Activated naive CD4-positive, alpha-beta T cell treated with anti-CD3 and anti-CD28 coated beads for 36 hours (primary cell): ENCODE results near the gene C1orf21. TPM values are rescaled to one million over a fixed set of nuclear protein-coding genes. Genes with fewer than 3 reads are reported as not detected.

Source experiments
- CTCF ChIA-PET: fragments of 350-600 bp; sonication (Branson Sonifier 250); formaldehyde crosslinking; loops from one replicate; lab custom pipeline; 2021; ENCODE audit warnings: antibody characterized with exemption; lab: Charles Lee
- DNase-seq: peaks from one replicate; pipeline ENCODE4 v3.0.0-alpha.2; 2020
- H3K27ac Mint-ChIP-seq: one replicate; pipeline ENCODE4 v1.8.0; 2021; ENCODE audit warnings: mild to moderate bottlenecking, mixed read lengths
- H3K27me3 Mint-ChIP-seq: one replicate; pipeline ENCODE4 v1.8.0; 2021; ENCODE audit warnings: low read depth, mixed read lengths
- H3K36me3 Mint-ChIP-seq: one replicate; pipeline ENCODE4 v1.8.0; 2021; ENCODE audit warnings: low read depth, mixed read lengths
- H3K4me1 Mint-ChIP-seq: one replicate; pipeline ENCODE4 v1.8.0; 2021; ENCODE audit warnings: low read depth, mixed read lengths
- H3K4me3 Mint-ChIP-seq: one replicate; pipeline ENCODE4 v1.8.0; 2021; ENCODE audit warnings: mild to moderate bottlenecking, moderate library complexity, mixed read lengths
- H3K9me3 Mint-ChIP-seq: one replicate; pipeline ENCODE4 v1.8.0; 2021; ENCODE audit warnings: mixed read lengths
- intact Hi-C: fragments of 100-400 bp; cut with micrococcal nuclease; formaldehyde crosslinking; loops from one replicate; pipeline ENCODE4 v1.15.1; 2023
- total RNA-seq, 2 experiments: library from RNA; stranded (reverse); gene quantifications; one replicate each; pipeline ENCODE4 v1.2.3, GENCODE V29; 2021

The C1orf21 gene
- total RNA-seq, 2 experiments from 2014 or later = 1.2 to 1.4 TPM

DNA sequence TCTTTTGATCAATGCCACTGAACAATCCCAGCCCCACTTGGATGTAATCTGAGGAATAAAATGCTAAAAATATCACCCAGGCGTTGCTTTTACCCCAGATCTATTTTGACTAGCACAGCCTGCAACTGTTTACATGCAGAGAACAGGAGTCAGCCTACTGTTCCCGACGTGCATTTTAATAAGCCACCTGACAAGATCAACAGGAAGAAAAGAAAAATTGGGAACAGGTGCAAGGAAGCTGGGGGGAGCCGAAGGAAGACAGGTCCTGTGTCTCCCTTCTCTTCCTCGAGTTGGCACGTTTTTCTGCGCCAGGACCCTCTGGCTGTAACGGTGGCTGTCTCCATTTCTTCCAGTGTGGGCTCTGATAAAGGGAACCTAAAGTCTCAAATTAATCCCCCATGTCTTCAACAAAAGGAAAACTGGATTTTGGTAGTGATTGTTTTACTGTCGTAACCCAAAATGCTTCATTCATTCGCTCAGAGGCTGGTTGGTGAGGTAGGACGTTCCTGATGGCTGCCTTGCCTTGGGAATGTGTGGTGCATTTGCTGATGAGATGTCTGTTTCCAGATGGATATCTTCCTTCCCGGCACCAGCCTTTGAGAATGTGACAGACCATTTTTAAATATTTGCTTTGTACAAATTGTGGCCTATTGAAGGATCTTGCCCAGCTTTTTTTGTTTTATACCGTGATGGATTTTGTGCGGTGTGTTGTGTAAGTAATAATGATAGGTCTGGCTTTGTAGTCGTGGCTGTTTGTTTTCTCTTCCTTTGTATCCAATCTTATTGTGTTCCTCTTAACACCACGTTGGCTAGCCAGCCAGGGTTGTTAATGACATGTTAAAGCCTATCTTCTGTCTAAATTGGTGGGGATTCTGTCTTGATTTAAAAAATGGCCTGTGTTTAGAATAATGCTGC is 117.5 kb downstream of the C1orf21 start:
- H3K9me3 Mint-ChIP-seq = no peaks in the 10 kb centered on the region
- H3K27me3 Mint-ChIP-seq = no peaks in the 10 kb centered on the region
- CTCF ChIA-PET = no interaction called here
- H3K27ac Mint-ChIP-seq = no peak overlapping the region
- no peak for DNase-seq
- H3K4me3 Mint-ChIP-seq = no peak overlapping the region
- no peaks in the 10 kb centered on the region for H3K36me3 Mint-ChIP-seq
- intact Hi-C loops = no loop called here
- H3K4me1 Mint-ChIP-seq = no peaks in the 10 kb centered on the region

DNA sequence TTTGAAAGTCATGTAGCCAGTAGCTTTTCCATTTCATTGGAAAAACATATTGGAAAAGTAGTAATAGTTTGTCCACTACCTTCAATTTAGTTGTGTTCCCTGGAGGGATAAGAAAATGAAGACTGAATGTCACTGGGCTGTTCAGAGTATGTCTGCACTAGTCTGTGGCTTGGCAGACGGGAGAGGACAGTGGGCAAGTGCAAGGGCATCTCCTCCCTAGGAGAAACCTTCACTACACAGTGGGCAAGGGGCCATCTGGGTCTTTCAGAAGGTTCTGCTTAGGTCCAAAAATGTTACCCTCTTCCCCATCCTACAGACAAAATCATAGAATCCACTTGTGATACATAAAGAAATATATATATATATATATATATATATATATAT is 118.1 kb downstream of the C1orf21 start:
- Mint-ChIP-seq H3K4me3 (no peak overlapping the region), H3K4me1 (no peaks in the 10 kb centered on the region), H3K27ac (no peak overlapping the region), H3K36me3 (no peaks in the 10 kb centered on the region), H3K9me3 (no peaks in the 10 kb centered on the region), H3K27me3 (no peaks in the 10 kb centered on the region)
- intact Hi-C loops = no loop called here
- CTCF ChIA-PET = no interaction called here
- DNase-seq = no peak

DNA sequence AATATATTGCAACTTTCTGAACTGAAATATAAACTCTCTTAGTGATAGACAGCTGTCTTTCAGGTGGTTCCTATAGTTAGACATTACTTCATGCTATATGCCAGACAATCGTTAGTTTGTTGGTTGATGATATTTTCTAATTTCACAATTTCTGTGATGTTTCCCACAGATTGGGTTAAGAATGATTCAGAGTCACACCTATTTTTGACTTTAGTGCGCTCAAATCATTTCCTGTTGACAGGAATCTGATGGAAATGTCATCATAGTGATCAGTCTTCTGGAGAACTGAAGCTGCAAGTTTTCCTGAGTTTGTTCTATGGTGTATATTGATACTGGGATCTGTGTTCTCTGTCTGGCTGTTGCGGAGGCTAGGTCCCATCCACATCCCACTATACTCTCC is 119.7 kb downstream of the C1orf21 start:
- no peak overlapping the region for H3K4me3 Mint-ChIP-seq
- H3K9me3 Mint-ChIP-seq = no peaks in the 10 kb centered on the region
- intact Hi-C loops = no loop called here
- H3K27ac Mint-ChIP-seq = no peak overlapping the region
- CTCF ChIA-PET = no interaction called here
- no peak for DNase-seq
- no peaks in the 10 kb centered on the region for H3K27me3 Mint-ChIP-seq
- no peaks in the 10 kb centered on the region for H3K4me1 Mint-ChIP-seq
- no peaks in the 10 kb centered on the region for H3K36me3 Mint-ChIP-seq

DNA sequence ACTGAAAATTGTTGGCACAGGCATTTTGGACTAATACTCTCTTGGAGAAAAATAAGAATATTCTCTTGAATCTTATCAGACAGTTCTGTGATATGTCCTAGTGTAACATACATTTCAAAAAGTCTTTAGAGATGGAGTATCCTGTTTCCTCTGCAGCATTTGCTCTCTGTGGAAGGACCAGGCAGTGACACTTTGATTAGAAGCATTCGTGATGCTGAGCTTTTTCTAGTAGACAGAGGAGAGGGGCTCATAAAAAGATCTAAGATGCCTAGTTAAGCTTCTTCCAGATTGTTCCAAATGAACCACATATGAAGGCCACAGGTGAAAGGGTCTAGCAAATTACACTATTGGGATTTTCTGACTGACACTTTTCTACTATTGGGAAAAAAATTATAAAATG is 120.3 kb downstream of the C1orf21 start:
- Mint-ChIP-seq H3K27ac (no peak overlapping the region), H3K4me1 (no peaks in the 10 kb centered on the region), H3K9me3 (no peaks in the 10 kb centered on the region), H3K36me3 (no peaks in the 10 kb centered on the region), H3K4me3 (no peak overlapping the region), H3K27me3 (no peaks in the 10 kb centered on the region)
- intact Hi-C loops = no loop called here
- CTCF ChIA-PET = no interaction called here
- DNase-seq = no peak

DNA sequence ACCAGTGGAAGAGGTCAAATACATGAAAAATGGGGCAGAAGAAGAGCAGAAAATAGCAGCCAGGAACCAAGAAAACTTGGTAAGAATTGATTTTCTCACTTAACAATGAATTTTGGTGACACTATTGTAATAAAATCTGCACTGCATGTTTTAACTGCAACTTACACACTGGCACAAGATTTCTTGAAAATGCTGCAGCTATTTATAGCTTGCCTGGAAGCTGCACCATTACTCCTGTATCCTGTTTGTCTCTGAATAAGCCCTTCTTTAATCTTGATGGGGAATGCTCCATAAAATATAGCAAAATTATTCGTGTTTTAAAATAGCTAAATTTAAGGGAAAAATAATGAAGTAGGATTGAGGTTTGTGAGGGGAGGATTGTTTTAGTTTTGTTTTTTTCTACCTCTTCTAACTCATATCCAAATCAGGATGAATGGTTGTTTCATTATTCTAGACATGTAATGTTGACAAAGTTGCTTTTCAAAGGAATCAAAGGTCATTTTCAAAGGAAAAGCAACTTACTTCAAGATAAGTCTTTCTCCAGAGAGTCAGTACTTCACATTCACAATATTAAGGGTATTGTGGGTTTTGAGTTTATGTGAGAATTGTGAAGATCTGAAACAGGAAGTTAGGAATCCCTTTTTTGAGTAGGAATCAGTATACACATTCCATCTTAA is 120.9 kb downstream of the C1orf21 start:
- Mint-ChIP-seq H3K27me3 (no peaks in the 10 kb centered on the region), H3K27ac (no peak overlapping the region), H3K4me3 (no peak overlapping the region), H3K4me1 (no peaks in the 10 kb centered on the region), H3K36me3 (no peaks in the 10 kb centered on the region), H3K9me3 (no peaks in the 10 kb centered on the region)
- CTCF ChIA-PET = no interaction called here
- intact Hi-C loops = no loop called here
- no peak for DNase-seq

DNA sequence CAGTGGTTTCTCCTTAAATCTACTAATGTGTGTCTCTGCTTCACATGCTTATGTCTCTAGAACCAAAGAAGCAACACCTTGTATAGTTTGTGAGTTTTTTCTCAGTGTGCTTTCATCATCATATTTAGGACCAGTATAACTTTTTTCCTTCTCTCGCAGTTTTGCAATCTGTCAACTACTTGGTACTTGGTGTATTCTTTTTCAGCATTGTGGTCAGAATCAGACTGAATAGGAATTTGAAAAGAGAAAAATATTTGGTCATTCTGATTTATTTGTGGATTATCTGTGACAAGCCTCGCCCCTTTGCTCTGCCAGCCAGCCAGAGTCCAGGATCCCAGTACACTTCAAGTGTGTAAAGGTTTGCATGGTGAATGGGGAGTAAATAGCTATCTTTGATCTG is 122.3 kb downstream of the C1orf21 start:
- CTCF ChIA-PET = no interaction called here

DNA sequence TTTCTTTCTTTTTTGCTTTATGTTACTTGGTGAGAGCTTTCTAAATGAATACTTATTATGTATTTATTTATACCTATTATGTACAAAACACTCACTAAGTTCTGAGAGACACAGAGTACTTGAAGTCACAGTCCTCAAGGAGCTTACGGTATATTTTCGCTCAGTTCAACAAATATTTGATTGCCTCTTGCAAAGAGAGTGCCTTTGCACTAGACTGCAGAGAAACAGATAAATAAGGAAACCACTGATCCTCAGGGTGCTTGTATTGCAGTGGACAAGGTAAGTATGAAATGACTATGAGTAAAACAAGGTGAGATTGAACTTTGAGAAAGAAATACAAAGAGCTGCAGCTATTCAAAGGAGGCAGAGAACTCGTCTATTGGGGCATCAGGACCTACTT is 123.3 kb downstream of the C1orf21 start:
- Mint-ChIP-seq H3K4me1 (no peaks in the 10 kb centered on the region), H3K4me3 (no peak overlapping the region), H3K27ac (no peak overlapping the region), H3K9me3 (no peaks in the 10 kb centered on the region), H3K36me3 (no peaks in the 10 kb centered on the region), H3K27me3 (no peaks in the 10 kb centered on the region)
- DNase-seq = no peak
- intact Hi-C loops = no loop called here
- CTCF ChIA-PET = interaction anchor here (1.0 kb wide), 1 partner anchor 154 kb away, joined by 3 read pairs; no protein-coding TSS in a partner anchor

More for the DNA sequence above, 122.3 kb downstream of the C1orf21 start:
- intact Hi-C loops = no loop called here
- no peaks in the 10 kb centered on the region for H3K9me3 Mint-ChIP-seq
- H3K4me1 Mint-ChIP-seq = no peaks in the 10 kb centered on the region
- DNase-seq = no peak
- no peak overlapping the region for H3K27ac Mint-ChIP-seq
- H3K4me3 Mint-ChIP-seq = no peak overlapping the region
- H3K36me3 Mint-ChIP-seq = no peaks in the 10 kb centered on the region
- H3K27me3 Mint-ChIP-seq = no peaks in the 10 kb centered on the region

DNA sequence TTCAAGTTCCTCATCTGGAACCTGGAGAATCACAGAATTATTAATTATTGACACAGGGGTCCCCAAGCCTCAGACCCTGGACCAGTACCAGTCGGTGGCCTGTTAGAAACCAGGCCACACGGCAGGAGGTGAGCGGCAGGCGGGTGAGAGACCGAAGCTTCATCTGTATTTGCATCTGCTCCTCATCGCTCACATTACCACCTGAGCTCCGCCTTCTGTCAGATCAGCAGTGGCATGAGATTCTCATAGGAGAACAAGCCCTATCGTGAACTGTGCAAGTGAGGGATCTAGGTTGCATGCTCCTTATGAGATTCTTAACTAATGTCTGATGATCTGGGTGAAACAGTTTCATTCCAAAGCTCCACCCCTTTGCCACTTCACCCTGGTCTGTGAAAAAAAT is 125.9 kb downstream of the C1orf21 start:
- Mint-ChIP-seq H3K27ac (no peak overlapping the region), H3K36me3 (no peaks in the 10 kb centered on the region), H3K4me3 (no peak overlapping the region), H3K27me3 (no peaks in the 10 kb centered on the region), H3K4me1 (no peaks in the 10 kb centered on the region), H3K9me3 (no peaks in the 10 kb centered on the region)
- CTCF ChIA-PET = interaction anchor here (1.0 kb wide), 1 partner anchor 151 kb away, joined by 3 read pairs; no protein-coding TSS in a partner anchor
- no peak for DNase-seq
- intact Hi-C loops = no loop called here

DNA sequence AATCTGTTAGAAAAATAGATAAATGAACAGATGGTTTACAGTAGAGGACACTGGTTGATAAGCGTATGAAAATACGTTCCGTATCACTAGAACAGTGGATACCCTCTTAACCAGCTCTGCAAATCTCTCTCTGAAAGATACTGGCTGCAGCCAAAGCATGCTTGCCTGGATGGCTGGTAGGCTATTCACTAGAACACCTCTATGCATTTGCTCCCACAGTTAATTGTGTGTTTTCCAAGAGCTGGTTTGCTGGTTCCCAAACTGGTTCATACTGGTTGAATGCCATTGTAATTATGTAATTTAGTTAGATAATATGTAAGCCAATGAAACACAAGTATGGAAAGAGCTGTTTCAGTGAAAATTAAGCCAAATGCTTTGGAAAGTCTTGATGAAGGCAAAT is 126.6 kb downstream of the C1orf21 start:
- Mint-ChIP-seq H3K36me3 (no peaks in the 10 kb centered on the region), H3K27me3 (no peaks in the 10 kb centered on the region), H3K4me1 (no peaks in the 10 kb centered on the region), H3K4me3 (no peak overlapping the region), H3K9me3 (no peaks in the 10 kb centered on the region), H3K27ac (no peak overlapping the region)
- CTCF ChIA-PET = interaction anchor here (0.7 kb wide), 1 partner anchor 230 kb away, joined by 3 read pairs; no protein-coding TSS in a partner anchor
- intact Hi-C loops = no loop called here
- no peak for DNase-seq

DNA sequence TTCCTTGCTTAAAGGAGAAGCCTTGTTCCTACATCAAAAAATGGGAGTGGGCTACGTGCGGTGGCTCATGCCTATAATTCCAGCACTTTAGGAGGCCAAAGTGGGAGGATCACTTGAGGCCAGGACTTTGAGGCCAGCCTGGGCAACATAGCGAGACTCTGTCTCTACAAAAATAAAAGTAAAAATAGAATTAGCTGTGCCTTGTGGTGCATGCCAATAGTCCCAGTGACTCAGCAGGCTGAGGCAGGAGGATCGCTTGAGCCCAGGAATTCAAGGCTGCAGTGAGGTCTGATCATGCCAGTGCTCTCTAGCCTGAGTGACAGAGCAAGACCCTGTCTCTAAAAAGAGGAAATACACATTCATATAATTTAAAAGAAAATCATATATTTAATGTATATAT is 127.1 kb downstream of the C1orf21 start:
- H3K4me1 Mint-ChIP-seq = no peaks in the 10 kb centered on the region
- H3K36me3 Mint-ChIP-seq = no peaks in the 10 kb centered on the region
- no peak overlapping the region for H3K4me3 Mint-ChIP-seq
- no peaks in the 10 kb centered on the region for H3K9me3 Mint-ChIP-seq
- CTCF ChIA-PET = interaction anchor here (0.7 kb wide), 1 partner anchor 231 kb away, joined by 3 read pairs; no protein-coding TSS in a partner anchor
- intact Hi-C loops = no loop called here
- no peak overlapping the region for H3K27ac Mint-ChIP-seq
- DNase-seq = no peak
- H3K27me3 Mint-ChIP-seq = no peaks in the 10 kb centered on the region

DNA sequence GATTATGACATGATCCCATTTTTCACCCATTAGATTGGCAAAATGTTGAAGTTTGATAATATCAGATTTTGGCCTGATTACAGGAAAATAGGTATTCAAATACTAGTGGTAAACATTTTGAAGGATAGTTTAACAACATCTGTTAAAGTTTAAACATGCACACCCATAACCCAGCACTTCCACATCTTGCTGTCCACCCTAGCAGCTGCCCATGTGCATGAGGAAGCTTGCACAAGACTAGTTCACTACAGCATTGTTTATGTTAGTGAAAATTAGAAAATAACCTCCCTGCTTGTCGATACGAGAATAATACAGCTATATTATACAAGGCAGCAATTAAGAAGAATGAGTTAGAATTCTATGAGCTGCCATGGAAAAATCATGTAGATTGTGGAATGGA is 127.6 kb downstream of the C1orf21 start:
- Mint-ChIP-seq H3K9me3 (no peaks in the 10 kb centered on the region), H3K27ac (no peak overlapping the region), H3K36me3 (no peaks in the 10 kb centered on the region), H3K4me3 (no peak overlapping the region), H3K27me3 (no peaks in the 10 kb centered on the region), H3K4me1 (no peaks in the 10 kb centered on the region)
- intact Hi-C loops = no loop called here
- CTCF ChIA-PET = no interaction called here
- no peak for DNase-seq

DNA sequence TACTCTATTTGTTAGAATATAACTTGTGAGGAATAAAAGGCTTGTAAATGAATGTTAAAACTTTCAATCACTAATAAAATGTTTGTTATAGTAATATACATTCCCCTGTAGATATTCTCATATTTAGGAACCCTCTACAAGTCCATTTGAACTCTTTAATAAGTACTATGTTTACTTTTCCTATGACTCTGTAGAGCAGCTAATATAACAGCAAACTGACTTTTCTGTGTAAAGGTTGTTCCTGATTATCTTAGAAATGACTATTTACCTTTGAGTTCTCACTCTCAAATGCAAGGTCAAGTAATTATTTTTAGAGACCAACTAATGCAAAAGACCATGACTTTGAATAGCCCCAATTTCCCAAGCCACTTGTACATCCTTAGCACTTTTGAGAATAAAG is 130.3 kb downstream of the C1orf21 start:
- no peak for DNase-seq
- H3K4me3 Mint-ChIP-seq = no peak overlapping the region
- CTCF ChIA-PET = no interaction called here
- H3K27ac Mint-ChIP-seq = no peak overlapping the region
- H3K4me1 Mint-ChIP-seq = no peaks in the 10 kb centered on the region
- H3K9me3 Mint-ChIP-seq = no peaks in the 10 kb centered on the region
- no peaks in the 10 kb centered on the region for H3K27me3 Mint-ChIP-seq
- intact Hi-C loops = no loop called here
- no peaks in the 10 kb centered on the region for H3K36me3 Mint-ChIP-seq
